K562 (cell line): ENCODE data around the gene UMODL1. TPM values are rescaled to one million over a fixed set of nuclear protein-coding genes. Genes with fewer than 3 reads are reported as not detected.

Experiments
- ATAC-seq: fragments of 200-7000 bp; cut with Tn5 transposase; 3 replicates; pipeline ENCODE4 v1.9.1; 2020; ENCODE audit warnings: moderate library complexity
- BruUV-seq: library from RNA; stranded (reverse); fragments of 400-500 nt; replicated peaks from 2 replicates; lab custom pipeline; 2021; lab: Mats Ljungman, UMichigan
- CTCF ChIA-PET: fragments of 300-600 bp; formaldehyde crosslinking; extraction: SDS; loops from one replicate; lab custom pipeline; 2021; ENCODE audit warnings: low intra/inter-chr PET ratio; lab: Yijun Ruan, JAX
- POLR2A ChIA-PET: fragments of 300-600, 350-650 bp; sonication (Branson Sonifier 250); formaldehyde crosslinking; extraction: SDS; loops from one replicate; lab custom pipeline; 2021; ENCODE audit warnings: antibody characterized with exemption, inconsistent platforms; lab: Yijun Ruan, JAX
- DNase-seq, 4 experiments: peaks; one replicate each; pipeline versions ENCODE4 v3.0.0 to v3.0.0-alpha.2; 2011 to 2018; ENCODE audit warnings: low spot score in 3 of 4, mixed read lengths in 3 of 4; ENCODE audit errors: extremely low read depth in 1 of 4
- FAIRE-seq: peaks from 2 replicates; lab custom pipeline; 2011; peaks lifted over from hg19 to GRCh38; lab: Jason Lieb, UNC
- H2AFZ ChIP-seq: 2 replicates; pipeline ENCODE4 v1.6.0; 2011; ENCODE audit warnings: low read depth, low read length, control low read depth, inconsistent platforms
- H3K27ac ChIP-seq: fragments of 200-600 bp; 3 replicates; pipeline ENCODE4 v1.8.0; 2011; ENCODE audit warnings: low read depth, mild to moderate bottlenecking, control low read depth, inconsistent platforms, low read length, moderate library complexity, mixed read lengths; ENCODE audit errors: extremely low read depth
- H3K27me3 ChIP-seq, 2 experiments: fragments of 300-600 bp in 1 of 2; 2 replicates in 1 of 2; 3 replicates in 1 of 2; pipeline versions ENCODE4 v1.6.0 to v1.8.0; 2011; ENCODE audit warnings: inconsistent platforms in 2 of 2, low read length in 2 of 2, mild to moderate bottlenecking in 1 of 2, mixed read lengths in 1 of 2, moderate library complexity in 1 of 2; ENCODE audit not compliant: control insufficient read depth in 2 of 2, insufficient read depth in 2 of 2
- H3K36me3 ChIP-seq: fragments of 300-600 bp; 3 replicates; pipeline ENCODE4 v1.8.0; 2011; ENCODE audit warnings: mild to moderate bottlenecking, low read length, inconsistent platforms; ENCODE audit not compliant: control insufficient read depth, insufficient read depth
- H3K4me1 ChIP-seq, 2 experiments: fragments of 200-600 bp in 1 of 2; replicated peaks in 1 of 2; 2 replicates in 1 of 2; 3 replicates in 1 of 2; pipeline versions ENCODE4 v1.5.1 to v1.8.0; 2011; ENCODE audit warnings: inconsistent platforms in 2 of 2, low read length in 2 of 2, mild to moderate bottlenecking in 1 of 2, mixed read lengths in 1 of 2, moderate library complexity in 1 of 2; ENCODE audit not compliant: control insufficient read depth in 2 of 2, insufficient read depth in 2 of 2
- H3K4me2 ChIP-seq: 2 replicates; pipeline ENCODE4 v1.6.1; 2011; ENCODE audit warnings: low read length, control low read depth, inconsistent platforms, mixed read lengths; ENCODE audit not compliant: insufficient read depth
- H3K4me3 ChIP-seq: fragments of 200-600 bp; sonication (generic), shearing (Covaris generic); 2 replicates; pipeline ENCODE4 v1.5.1; 2016; ENCODE audit warnings: control low read depth, inconsistent platforms
- H3K79me2 ChIP-seq: fragments of 200-600 bp; 3 replicates; pipeline ENCODE4 v1.8.0; 2011; ENCODE audit warnings: low read length, inconsistent platforms; ENCODE audit not compliant: control insufficient read depth, insufficient read depth
- H3K9ac ChIP-seq, 2 experiments: 2 replicates each; pipeline versions ENCODE4 v1.6.0 to v1.6.1; 2011; ENCODE audit warnings: low read depth in 2 of 2, low read length in 2 of 2, control low read depth in 1 of 2, inconsistent platforms in 1 of 2, mild to moderate bottlenecking in 1 of 2, mixed read lengths in 1 of 2; ENCODE audit not compliant: insufficient read depth in 1 of 2
- H3K9me1 ChIP-seq: one replicate; pipeline ENCODE4 v1.6.0; 2011; ENCODE audit warnings: inconsistent platforms, mild to moderate bottlenecking, low read length, moderate library complexity; ENCODE audit not compliant: control insufficient read depth, insufficient read depth
- H3K9me3 ChIP-seq: replicated peaks from 2 replicates; pipeline ENCODE4 v1.5.1; 2011; ENCODE audit warnings: low read depth, low read length, inconsistent platforms; ENCODE audit not compliant: control insufficient read depth, insufficient read depth
- H4K20me1 ChIP-seq: replicated peaks from 2 replicates; pipeline ENCODE4 v1.6.1; 2011; ENCODE audit warnings: low read length, inconsistent platforms, mixed read lengths; ENCODE audit not compliant: control insufficient read depth, insufficient read depth
- CBFB ChIP-seq: sonication (generic); formaldehyde crosslinking; IDR thresholded peaks from 2 replicates; pipeline ENCODE4 v1.4.0; 2020; ENCODE audit warnings: mild to moderate bottlenecking, missing genetic modification reagents
- CHAMP1 ChIP-seq: fragments of 450-650 bp; IDR thresholded peaks from 2 replicates; pipeline ENCODE4 v1.6.1; 2016; ENCODE audit warnings: mild to moderate bottlenecking
- HNRNPUL1 ChIP-seq: fragments of 200-400 bp; formaldehyde crosslinking; IDR thresholded peaks from 2 replicates; pipeline ENCODE4 v1.6.1; 2017; ENCODE audit warnings: low read length
- NFIC ChIP-seq: fragments of 450-650 bp; IDR thresholded peaks from 2 replicates; pipeline ENCODE4 v1.6.1; 2017; ENCODE audit warnings: mild to moderate bottlenecking, inconsistent platforms
- PTBP1 ChIP-seq: fragments of 200-400 bp; formaldehyde crosslinking; IDR thresholded peaks from 2 replicates; pipeline ENCODE4 v1.6.1; 2017; ENCODE audit warnings: low read depth, low read length
- RBM39 ChIP-seq: fragments of 200-400 bp; formaldehyde crosslinking; optimal IDR thresholded peaks from 2 replicates; pipeline ENCODE3; 2018; ENCODE audit warnings: low read depth, low read length
- RFX7 ChIP-seq: fragments of 250-450 bp; sonication (Bioruptor Pico); IDR thresholded peaks from 2 replicates; pipeline ENCODE4 v1.5.1; 2021; ENCODE audit warnings: mild to moderate bottlenecking
- SIRT6 ChIP-seq: IDR thresholded peaks from one replicate; pipeline ENCODE4 v1.6.1; 2012; ENCODE audit warnings: low read depth, mild to moderate bottlenecking, control low read depth, inconsistent platforms, low read length, moderate library complexity
- TCF3 ChIP-seq: sonication (generic); formaldehyde crosslinking; IDR thresholded peaks from 2 replicates; pipeline ENCODE4 v1.4.0; 2020; ENCODE audit warnings: mild to moderate bottlenecking, missing genetic modification reagents
- ZBTB8A ChIP-seq: fragments of 450-650 bp; IDR thresholded peaks from 2 replicates; pipeline ENCODE4 v1.6.1; 2018; ENCODE audit warnings: mild to moderate bottlenecking, moderate library complexity; ENCODE audit not compliant: partially characterized antibody
- ZNF354B ChIP-seq: fragments of 250-450 bp; sonication (Bioruptor Pico); IDR thresholded peaks from 2 replicates; pipeline ENCODE4 v1.4.0; 2020
- ZNF551 ChIP-seq: fragments of 250-450 bp; sonication (Bioruptor Pico); IDR thresholded peaks from 2 replicates; pipeline ENCODE4 v1.5.0; 2021; ENCODE audit warnings: mild to moderate bottlenecking, moderate library complexity
- WGBS: fragments of 100-300 bp; shearing (Covaris generic); methylation state at CpG from one replicate; pipeline ENCODE4 v1.1.6; 2016; ENCODE audit warnings: low coverage, mixed read lengths; ENCODE audit not compliant: insufficient coverage; ENCODE audit errors: missing lambda C conversion rate; 5-methylcytosine and 5-hydroxymethylcytosine counted together
- in situ Hi-C: fragments of 300-500 bp; cut with MboI; formaldehyde crosslinking; loops from 4 replicates; pipeline ENCODE4 v1.15.0; 2018; ENCODE audit warnings: inconsistent platforms, mixed read lengths
- intact Hi-C: fragments of 100-400 bp; cut with micrococcal nuclease; formaldehyde crosslinking; loops from 2 replicates; pipeline ENCODE4 v1.14.2; 2022
- polyA plus RNA-seq, 8 experiments: library from polyadenylated mRNA; depleted of rRNA in 4 of 8; stranded (reverse) in 5 of 8; unstranded in 3 of 8; fragments of >200 nt; fragmentation: Nextera tagmentation in 2 of 8; fragmentation: Illumina TruSeq in 1 of 8; extraction: Ambion mirVana in 2 of 8; extraction: Trizol in 1 of 8; gene quantifications; 2 replicates each; pipeline versions ENCODE4 v1.2.1 to v1.2.3, GENCODE V29; 2011 to 2014; ENCODE audit warnings: inconsistent platforms in 1 of 8, missing spikeins in 1 of 8
- total RNA-seq, 7 experiments: library from RNA; depleted of rRNA in 6 of 7; stranded (reverse); fragments of >200 nt in 6 of 7; fragmentation: Illumina TruSeq in 2 of 7; extraction: Trizol in 2 of 7; gene quantifications; 2 replicates each; pipeline versions ENCODE4 v1.2.1 to v1.2.3, GENCODE V29; 2011 to 2021; ENCODE audit warnings: low replicate concordance in 1 of 7

Gene UMODL1
- total and polyA plus RNA-seq, 9 of the 15 experiments (the other 6 are each of a cell fraction or from before 2014, with no cell fraction given): not detected

- FAIRE-seq (no peak), DNase-seq (no peak), ATAC-seq (no peak)
- H4K20me1 ChIP-seq: peaks cover 11% of the 10 kb centered on the region
- H3K9me1 ChIP-seq: no peaks in the 10 kb centered on the region
- ChIA-PET CTCF (no interaction called here), POLR2A (interaction anchor here (0.6 kb wide), 1 partner anchor 9 kb away, joined by 3 read pairs; no protein-coding TSS in a partner anchor)
- no peaks in the 10 kb centered on the region for H3K79me2 ChIP-seq
- no peak overlapping the region for H2AFZ ChIP-seq
- no peaks in the 10 kb centered on the region for H3K9me3 ChIP-seq
- no peak overlapping the region for H3K4me3 ChIP-seq
- intact Hi-C loops: loop anchor here (10.0 kb wide), 1 partner anchor 381 kb away; no protein-coding TSS in a partner anchor
- 1% methylated on average over 13 of the region's 13 CpGs for WGBS
- H3K4me2 ChIP-seq: no peak overlapping the region
- H3K27me3 ChIP-seq: peaks cover 38 to 76% of the 10 kb centered on the region in 2 experiments; a peak in 4 of 5 replicates
- H3K4me1 ChIP-seq: peaks cover 0 to 4% of the 10 kb centered on the region in 2 experiments; a peak in 1 of 5 replicates
- TF ChIP-seq ZNF551 (no peak), SIRT6 (no peak)
- no peaks in the 10 kb centered on the region for H3K36me3 ChIP-seq
- no TSS peak for BruUV-seq
- H3K9ac ChIP-seq: no peak overlapping the region
- in situ Hi-C loops: loop anchor here (10.0 kb wide), 1 partner anchor 101 kb away; no protein-coding TSS in a partner anchor
- H3K27ac ChIP-seq: no peak overlapping the region
Observed at GRCh38 chr21:42153746-42154145, 82.6 kb downstream of the UMODL1 start.

GRCh38 chr21:42154237-42155044 is 83.3 kb downstream of the UMODL1 start:
- ChIA-PET POLR2A (interaction anchor here (1.2 kb wide), 1 partner anchor 97 kb away, joined by 3 read pairs; no protein-coding TSS in a partner anchor), CTCF (no interaction called here)
- Histone ChIP-seq H3K9me3 (no peaks in the 10 kb centered on the region), H3K4me1 (peaks cover 0 to 4% of the 10 kb centered on the region in 2 experiments; a peak in 1 of 5 replicates), H2AFZ (no peak overlapping the region), H3K79me2 (no peaks in the 10 kb centered on the region), H3K36me3 (no peaks in the 10 kb centered on the region), H3K4me2 (no peak overlapping the region), H3K9me1 (no peaks in the 10 kb centered on the region), H3K9ac (no peak overlapping the region), H3K27ac (no peak overlapping the region), H3K4me3 (no peak overlapping the region), H3K27me3 (peaks cover 36 to 75% of the 10 kb centered on the region in 2 experiments; a peak in 4 of 5 replicates), H4K20me1 (peaks cover 9% of the 10 kb centered on the region)
- no TSS peak for BruUV-seq
- FAIRE-seq (no peak), DNase-seq (no peak), ATAC-seq (no peak)
- in situ Hi-C loops (loop anchor here (5.0 to 10.0 kb wide), 2 partner anchors 100 to 293 kb away; no protein-coding TSS in a partner anchor), intact Hi-C loops (loop anchor here (10.0 kb wide), 1 partner anchor 380 kb away; no protein-coding TSS in a partner anchor)
- TF ChIP-seq PTBP1 (no peak), HNRNPUL1 (no peak), RFX7 (CRISPR knock-in tag) (no peak), ZNF354B (CRISPR knock-in tag) (no peak), ZBTB8A (no peak), CHAMP1 (no peak), TCF3 (CRISPR knock-in tag) (no peak), RBM39 (no peak), NFIC (no peak), CBFB (no peak)
- under 1% methylated on average over 17 of the region's 17 CpGs for WGBS
